ENCODE data around the gene CHM. TPM values are rescaled to one million over a fixed set of nuclear protein-coding genes. Genes with fewer than 3 reads are reported as not detected.

The CHM gene
- total RNA-seq, 1 experiment from 2014 or later: 28.9 TPM

DNA sequence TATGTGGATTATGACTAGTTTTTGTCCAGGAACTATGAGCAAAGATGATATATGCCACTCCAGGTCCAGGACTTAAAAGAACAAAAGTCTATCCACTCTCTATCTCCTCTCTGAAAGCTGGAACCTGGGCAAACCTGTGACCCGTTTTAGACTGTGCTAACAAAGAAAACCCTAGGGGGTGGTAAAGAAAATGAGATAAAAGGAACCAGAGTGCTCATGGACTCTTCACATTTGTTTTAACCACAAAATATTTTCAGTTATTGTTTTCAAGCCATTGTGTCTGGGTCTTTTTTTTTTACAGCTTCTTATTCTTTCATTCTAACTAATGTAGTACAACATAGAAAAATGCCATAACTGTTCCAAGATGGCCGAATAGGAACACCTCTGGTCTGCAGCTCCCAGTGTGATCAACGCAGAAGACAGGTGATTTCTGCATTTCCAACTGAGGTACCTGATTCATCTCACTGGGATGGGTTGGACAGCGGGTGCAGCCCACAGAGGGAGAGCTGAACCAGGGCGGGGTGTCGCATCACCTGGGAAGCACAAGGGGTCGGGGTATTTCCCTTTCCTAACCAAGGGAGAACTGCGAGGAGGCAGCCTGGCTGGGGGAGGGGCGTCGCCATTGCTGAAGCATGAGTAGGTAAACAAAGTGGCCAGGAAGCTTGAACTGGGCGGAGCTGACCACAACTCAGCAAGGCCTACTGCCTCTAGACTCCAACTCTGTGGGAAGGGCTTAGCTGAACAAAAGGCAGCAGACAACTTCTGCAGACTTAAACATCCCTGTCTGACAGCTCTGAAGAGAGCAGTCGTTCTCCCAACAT lies 45.1 kb downstream of the CHM start:
- in situ Hi-C loops (cut with HindIII; ENCODE audit: low pct_unique_long_range_greater_than_20kb, low sequenced_read_pairs): no loop called here
- DNase-seq (ENCODE audit: low read depth, low spot score) (no peak), ATAC-seq (no peak)
- H3K27ac ChIP-seq (ENCODE audit: low read length): no peak overlapping the region
- no peaks in the 10 kb centered on the region; the same call in 1 of the 2 replicates for H3K36me3 ChIP-seq (ENCODE audit: control insufficient read depth, insufficient read depth, low read length)
- POLR2A ChIA-PET: no interaction called here
- H3K4me3 ChIP-seq (ENCODE audit: low read depth in 2 of 2, low read length in 2 of 2): no peak overlapping the region
- H3K4me1 ChIP-seq (ENCODE audit: control insufficient read depth, insufficient read depth, low read length): no peaks in the 10 kb centered on the region
- BruUV-seq (replicated peaks): no TSS peak
- CTCF ChIA-PET: no interaction called here
- no peaks in the 10 kb centered on the region for H3K9me3 ChIP-seq (ENCODE audit: control insufficient read depth, insufficient read depth, low read depth, low read length)
- TF ChIP-seq SIN3A (IDR thresholded peaks at IDR 0.05; ENCODE audit: borderline replicate concordance, insufficient read depth, low read depth, low read length) (no peak), POLR2AphosphoS5 (IDR thresholded peaks at IDR 0.05; ENCODE audit: low read depth, low read length) (no peak), REST (IDR thresholded peaks at IDR 0.05; ENCODE audit: insufficient read depth in 1 of 2, low read depth in 2 of 2, low read length in 1 of 2) (no peak), TCF7L2 (IDR thresholded peaks at IDR 0.05; ENCODE audit: low read depth, low read length) (no peak)
- TF ChIP-seq, protein P1, sequence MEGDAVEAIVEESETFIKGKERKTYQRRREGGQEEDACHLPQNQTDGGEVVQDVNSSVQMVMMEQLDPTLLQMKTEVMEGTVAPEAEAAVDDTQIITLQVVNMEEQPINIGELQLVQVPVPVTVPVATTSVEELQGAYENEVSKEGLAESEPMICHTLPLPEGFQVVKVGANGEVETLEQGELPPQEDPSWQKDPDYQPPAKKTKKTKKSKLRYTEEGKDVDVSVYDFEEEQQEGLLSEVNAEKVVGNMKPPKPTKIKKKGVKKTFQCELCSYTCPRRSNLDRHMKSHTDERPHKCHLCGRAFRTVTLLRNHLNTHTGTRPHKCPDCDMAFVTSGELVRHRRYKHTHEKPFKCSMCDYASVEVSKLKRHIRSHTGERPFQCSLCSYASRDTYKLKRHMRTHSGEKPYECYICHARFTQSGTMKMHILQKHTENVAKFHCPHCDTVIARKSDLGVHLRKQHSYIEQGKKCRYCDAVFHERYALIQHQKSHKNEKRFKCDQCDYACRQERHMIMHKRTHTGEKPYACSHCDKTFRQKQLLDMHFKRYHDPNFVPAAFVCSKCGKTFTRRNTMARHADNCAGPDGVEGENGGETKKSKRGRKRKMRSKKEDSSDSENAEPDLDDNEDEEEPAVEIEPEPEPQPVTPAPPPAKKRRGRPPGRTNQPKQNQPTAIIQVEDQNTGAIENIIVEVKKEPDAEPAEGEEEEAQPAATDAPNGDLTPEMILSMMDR (IDR thresholded peaks at IDR 0.05): no peak
- intact Hi-C loops (cut with micrococcal nuclease; ENCODE audit: unreplicated experiment): no loop called here
- no peaks in the 10 kb centered on the region for H3K27me3 ChIP-seq (ENCODE audit: control insufficient read depth, insufficient read depth, low read length)

GRCh38 chrX:85998954-85999353 lies 48.4 kb downstream of the CHM start:
- POLR2A ChIA-PET: no interaction called here
- Histone ChIP-seq H3K36me3 (ENCODE audit: control insufficient read depth, insufficient read depth, low read length) (no peaks in the 10 kb centered on the region; the same call in 1 of the 2 replicates), H3K27ac (ENCODE audit: low read length) (no peak overlapping the region), H3K4me3 (ENCODE audit: low read depth in 2 of 2, low read length in 2 of 2) (no peak overlapping the region), H3K27me3 (ENCODE audit: control insufficient read depth, insufficient read depth, low read length) (no peaks in the 10 kb centered on the region), H3K9me3 (ENCODE audit: control insufficient read depth, insufficient read depth, low read depth, low read length) (no peaks in the 10 kb centered on the region), H3K4me1 (ENCODE audit: control insufficient read depth, insufficient read depth, low read length) (no peaks in the 10 kb centered on the region)
- CTCF ChIA-PET: no interaction called here
- in situ Hi-C loops (cut with HindIII; ENCODE audit: low pct_unique_long_range_greater_than_20kb, low sequenced_read_pairs): no loop called here
- BruUV-seq (replicated peaks): no TSS peak
- intact Hi-C loops (cut with micrococcal nuclease; ENCODE audit: unreplicated experiment): no loop called here
- DNase-seq (ENCODE audit: low read depth, low spot score) (no peak), ATAC-seq (no peak)
- TF ChIP-seq SIN3A (IDR thresholded peaks at IDR 0.05; ENCODE audit: borderline replicate concordance, insufficient read depth, low read depth, low read length) (no peak), POLR2AphosphoS5 (IDR thresholded peaks at IDR 0.05; ENCODE audit: low read depth, low read length) (no peak), TCF7L2 (IDR thresholded peaks at IDR 0.05; ENCODE audit: low read depth, low read length) (no peak), REST (IDR thresholded peaks at IDR 0.05; ENCODE audit: insufficient read depth in 1 of 2, low read depth in 2 of 2, low read length in 1 of 2) (no peak)
- TF ChIP-seq, protein P1 (IDR thresholded peaks at IDR 0.05): no peak

Measured in Panc1 (cell line).